Measurements from ENCODE around the gene CCDC174.
"Not testable (repeated sequence)": the region's sequence is repeated elsewhere in the genome, so short reads cannot be mapped to it uniquely, and the experiment has no call there.

CCDC174 gene

DNA sequence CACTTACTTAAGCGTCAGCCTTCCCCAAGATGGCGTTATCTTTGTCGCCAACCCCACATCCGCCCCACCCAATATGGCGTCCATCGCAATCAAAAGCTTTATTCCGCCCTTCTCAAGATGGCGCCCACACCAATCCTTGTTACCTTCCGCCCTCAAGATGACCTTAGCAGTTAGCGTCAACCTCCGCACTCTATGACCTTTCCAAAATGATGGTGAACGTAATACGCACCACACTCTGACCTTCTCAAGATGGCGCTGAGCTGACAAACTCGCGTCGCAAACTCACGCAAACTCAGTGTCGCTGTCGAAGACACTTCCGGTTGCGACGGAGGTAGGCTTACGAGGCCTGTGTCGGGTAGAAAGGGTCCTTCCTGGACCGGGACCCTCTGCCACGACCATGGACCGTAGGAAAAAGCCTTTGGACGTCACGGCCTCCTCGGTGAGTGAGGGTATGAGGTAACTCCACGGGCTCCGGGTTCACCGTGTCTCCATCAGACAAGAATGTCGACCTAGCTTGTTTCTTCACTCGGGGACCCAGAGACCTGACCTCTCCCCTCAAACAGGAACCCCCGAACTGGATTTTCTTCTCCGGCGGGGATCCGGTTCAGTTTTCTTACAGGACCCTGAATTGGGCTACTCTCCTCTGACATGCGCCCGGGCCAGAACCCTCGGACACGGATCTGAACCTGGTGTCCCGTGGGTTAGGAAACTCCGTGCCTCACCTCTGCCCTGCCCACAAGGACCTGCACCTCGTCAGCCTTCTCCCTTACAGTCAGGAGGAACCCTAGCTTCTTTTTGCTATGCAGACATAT, at the start of gene CCDC174:
Gene CCDC174 (plus strand): TSS at position 323 of the 812 bp plus-strand sequence. CDS start 75 bp downstream, at position 398.
- DNase-seq (ENCODE audit: low read depth in 2 of 3, low spot score in 2 of 3): peak; percentile 60 to 75 (median 72)

DNA sequence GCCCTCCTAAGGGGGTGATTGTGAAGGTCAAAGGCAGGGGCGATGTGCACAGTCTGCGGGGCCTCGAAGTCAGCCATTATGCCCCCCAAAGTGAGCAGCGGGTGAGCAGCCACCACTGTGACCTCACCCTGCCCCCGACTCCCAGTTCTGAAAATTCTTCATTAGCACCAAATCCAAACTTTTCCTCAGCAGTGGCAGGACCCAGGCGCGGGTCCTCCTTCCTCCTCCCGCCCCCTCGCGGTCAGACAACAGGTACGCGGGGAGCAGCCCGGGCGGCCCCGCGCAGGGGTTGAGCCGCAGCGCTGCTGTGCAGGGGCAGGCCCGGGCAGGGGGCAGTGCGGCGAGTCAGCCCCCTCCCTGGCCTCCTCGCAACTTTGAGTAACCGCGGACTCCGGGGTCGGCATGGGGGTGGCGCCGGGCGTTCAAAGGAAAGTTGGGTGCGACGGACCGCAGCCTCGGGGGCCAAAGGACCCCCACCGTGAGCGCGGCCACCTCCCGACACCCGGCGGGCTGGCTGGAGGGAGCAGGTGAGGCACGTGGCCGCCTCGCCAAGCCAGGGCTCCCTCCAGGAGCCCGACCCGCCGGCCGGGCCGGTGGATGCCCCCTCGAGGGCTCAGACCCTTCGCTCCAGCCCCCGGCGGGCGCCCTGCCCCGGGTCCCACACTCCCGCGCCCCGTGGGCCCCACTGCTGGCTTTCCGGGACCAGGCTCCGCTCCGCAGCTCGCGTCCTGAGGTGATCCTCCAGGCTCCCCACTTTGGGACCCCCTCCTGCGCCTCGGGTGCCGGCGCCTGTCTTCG, 49.4 kb upstream of the CCDC174 start:
- DNase-seq (ENCODE audit: low read depth in 2 of 3, low spot score in 2 of 3): no peak

DNA sequence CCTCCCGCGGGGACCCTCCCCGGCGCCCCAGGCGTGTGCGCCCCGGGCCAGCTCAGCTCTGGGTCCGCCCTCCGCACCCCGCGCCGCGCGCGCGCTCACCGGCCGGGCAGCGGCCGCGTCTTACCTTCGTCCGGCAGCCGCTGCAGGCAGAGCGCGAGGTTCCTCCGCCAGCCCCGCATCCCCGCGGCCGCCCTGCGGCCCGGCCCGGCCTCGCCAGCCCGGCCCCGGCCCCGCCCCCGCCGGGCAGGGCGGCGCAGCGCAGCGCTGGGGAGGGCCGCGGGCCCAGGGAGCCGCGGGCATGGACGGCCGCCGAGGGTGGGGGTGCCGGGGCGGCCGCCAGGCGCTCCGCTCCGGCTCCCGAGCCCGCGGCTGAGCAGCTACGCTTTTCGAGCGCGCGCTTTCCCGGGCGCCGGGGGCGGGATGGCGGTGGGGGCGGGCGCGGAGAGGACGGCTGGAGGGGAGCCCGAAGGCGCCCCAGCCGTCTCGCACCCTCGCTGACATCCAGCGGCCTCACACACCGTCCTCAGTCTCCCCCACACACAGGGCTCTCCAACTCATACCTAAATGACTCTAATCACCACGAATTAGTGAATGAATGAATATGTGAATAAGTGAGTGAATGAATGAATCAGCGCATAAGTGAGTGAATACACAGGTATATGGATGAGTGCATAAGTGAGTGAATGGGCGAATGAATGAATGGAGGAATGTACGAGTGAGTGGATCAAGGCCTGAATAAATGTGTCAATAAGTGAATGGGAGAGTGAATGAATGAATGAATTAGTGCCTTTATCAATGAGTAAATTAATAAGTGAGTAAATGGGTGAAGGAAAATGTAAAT, 48.5 kb upstream of the CCDC174 start:
- DNase-seq (ENCODE audit: low read depth in 2 of 3, low spot score in 2 of 3): no peak

DNA sequence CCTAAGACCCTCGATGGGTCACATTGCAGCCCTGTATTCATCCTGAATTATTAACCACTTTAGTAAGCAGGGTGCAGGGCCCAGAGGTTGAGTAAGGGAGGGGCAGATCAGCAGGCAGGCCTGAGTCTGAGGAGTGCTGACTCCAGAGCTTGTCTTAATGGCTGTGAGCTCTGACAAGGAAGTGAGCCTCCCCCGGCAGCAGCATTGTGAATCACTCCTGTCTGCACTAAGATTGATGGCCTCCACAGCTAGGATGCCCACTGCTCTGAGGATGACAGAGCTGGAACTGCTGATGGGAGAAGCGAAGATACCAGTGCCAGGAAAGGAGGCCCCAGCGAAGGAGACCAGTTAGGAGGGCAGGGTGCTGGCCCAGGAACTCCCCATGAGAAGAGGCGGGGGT, 46.5 kb upstream of the CCDC174 start:
- DNase-seq (ENCODE audit: low read depth in 2 of 3, low spot score in 2 of 3): no peak

DNA sequence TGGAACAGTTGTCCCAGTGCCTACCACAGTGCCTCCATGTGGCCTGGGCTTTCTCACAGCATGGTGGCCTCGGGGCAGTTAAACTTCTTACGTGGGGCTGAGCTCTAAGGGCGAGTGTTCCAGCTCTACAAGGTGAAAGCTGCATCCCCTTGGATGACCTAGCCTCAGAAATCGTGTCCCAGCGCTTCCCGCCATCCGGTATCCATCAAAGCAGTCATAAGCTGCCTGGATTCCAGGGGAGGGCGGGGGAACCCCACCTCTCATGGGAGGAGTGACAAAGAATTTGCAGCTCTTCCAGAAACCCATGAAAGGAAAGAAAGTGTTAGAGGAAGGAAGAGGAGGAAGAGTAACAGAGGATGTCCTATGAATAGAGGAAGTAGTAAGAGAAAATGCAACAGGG, 45.8 kb upstream of the CCDC174 start:
- no peak for DNase-seq (ENCODE audit: low read depth in 2 of 3, low spot score in 2 of 3)

DNA sequence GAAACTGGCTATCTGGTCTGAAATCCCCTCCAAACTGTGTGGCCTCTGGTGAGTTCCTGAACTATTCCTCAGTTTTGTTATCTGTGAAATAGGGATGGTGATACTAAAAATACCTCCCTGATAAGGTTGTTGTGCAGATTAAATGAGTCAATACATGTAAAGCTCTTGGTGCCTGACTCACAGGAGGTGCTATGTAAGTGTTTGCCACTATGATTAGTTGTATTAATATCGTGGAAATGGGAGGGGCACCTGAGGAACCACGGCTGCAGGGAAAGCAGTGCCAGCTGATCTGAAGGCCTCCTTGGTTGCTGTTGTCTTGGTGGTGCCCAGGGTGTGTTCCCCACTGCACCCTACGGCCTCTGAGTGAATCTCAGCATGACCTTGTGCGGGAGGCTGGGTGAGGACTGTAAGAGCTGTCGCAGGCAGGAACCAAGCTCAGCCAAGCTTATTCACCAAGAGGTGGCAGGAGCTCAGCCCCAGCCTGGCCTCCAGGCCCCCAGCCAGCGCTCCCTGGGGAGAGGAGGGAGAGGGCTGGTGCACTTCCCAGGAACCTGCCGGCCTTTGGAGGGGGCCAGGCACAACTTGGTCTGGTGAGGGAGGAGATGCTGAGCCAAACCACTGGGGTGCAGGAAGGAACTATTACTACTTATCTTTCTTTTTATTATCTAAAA, 44.8 kb upstream of the CCDC174 start:
- no peak for DNase-seq (ENCODE audit: low read depth in 2 of 3, low spot score in 2 of 3)

DNA sequence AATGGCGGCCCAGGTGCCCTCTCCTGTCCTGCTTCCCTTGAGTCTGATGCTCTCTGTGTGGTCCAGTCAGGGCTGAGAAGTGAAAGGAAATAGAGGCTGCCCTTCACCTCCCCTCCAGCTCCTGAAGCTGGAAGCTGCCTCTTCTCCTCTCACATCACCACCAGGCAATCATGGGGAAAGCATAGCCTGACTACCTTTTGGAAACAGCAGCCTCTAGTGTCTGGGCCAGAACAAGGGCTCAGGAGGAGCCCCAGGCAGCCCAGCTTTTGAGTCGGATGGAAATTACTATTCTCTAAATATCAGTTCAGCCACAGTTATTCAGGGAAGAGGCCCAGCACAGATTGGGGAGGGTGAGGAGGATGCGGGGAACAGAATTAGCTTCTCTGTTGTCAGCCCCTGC, 43.3 kb upstream of the CCDC174 start:
- DNase-seq (ENCODE audit: low read depth in 2 of 3, low spot score in 2 of 3): no peak

DNA sequence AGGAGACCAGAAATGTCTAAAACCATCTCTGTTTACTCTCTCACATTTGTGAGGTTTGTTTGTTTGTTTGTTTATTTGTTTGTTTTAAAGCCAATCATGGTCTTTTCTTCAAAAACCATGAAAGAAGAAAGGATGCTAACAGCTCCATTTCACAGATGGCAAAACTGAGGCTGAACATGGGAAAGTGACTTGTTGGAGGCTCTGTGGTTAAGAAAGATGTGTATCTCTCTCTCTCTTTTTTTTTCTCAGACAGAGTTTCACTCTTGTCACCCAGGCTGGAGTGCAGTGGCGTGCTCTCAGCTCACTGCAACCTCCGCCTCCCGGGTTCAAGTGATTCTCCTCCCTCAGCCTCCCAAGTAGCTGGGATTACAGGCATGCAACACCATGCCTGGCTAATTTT, 42.5 kb upstream of the CCDC174 start:
- DNase-seq (ENCODE audit: low read depth in 2 of 3, low spot score in 2 of 3): not testable (repeated sequence)

DNA sequence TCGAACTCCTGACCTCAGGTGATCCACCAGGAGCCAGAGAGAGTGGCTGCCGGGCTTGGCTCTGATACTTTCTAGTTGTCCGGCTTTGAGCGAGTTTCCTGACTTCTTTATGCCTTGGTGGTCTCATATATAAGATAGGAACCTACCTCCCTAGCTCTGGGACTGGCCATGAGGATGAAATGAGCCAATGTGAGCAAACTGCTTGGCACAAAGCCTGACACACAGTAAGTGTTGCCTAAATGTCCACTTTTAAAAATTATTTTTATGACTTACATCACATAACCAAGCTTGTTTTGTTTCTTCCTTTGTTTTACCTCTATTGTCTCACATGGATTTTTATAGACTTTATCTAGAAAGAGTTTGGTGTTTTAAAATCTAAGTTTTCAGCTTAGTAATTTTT, 42.1 kb upstream of the CCDC174 start:
- no peak for DNase-seq (ENCODE audit: low read depth in 2 of 3, low spot score in 2 of 3)

DNA sequence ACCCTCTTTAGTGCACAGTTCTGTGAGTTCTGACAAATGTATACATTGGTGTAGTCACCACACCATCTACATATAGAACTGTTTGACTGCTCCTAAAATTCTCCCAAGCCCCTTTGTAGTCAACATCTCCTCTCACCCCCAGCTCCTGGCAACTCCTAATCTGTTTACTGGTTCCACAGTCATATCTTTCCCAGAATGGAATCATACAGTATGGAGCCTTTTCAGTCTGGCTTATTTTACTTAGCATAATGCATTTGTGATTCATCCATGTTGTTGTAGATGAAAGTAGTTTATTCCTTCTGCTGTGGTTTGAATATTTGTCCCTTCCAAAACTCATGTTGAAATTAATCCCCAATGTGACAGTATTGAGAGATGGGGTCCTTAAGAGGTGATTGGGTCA, 41.6 kb upstream of the CCDC174 start:
- no peak for DNase-seq (ENCODE audit: low read depth in 2 of 3, low spot score in 2 of 3)

DNA sequence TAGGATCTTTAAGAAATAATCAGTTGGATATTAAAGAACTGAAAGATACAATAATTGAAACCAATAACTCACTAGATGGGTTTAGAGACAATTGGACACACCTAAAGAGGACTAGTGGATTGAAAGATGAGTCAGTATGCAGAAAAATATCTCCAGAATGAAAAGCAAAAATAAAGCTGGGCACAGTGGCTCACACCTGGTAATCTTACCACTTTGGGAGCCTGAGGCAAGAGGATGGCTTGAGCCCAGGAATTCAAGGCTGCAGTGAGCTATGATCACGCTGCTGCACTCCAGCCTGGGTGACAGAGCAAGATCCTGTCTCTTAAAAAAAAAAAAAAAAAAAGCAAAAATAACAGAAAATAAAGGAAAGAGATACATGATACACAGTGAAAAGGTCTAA, 37.4 kb upstream of the CCDC174 start:
- no peak for DNase-seq (ENCODE audit: low read depth in 2 of 3, low spot score in 2 of 3)

DNA sequence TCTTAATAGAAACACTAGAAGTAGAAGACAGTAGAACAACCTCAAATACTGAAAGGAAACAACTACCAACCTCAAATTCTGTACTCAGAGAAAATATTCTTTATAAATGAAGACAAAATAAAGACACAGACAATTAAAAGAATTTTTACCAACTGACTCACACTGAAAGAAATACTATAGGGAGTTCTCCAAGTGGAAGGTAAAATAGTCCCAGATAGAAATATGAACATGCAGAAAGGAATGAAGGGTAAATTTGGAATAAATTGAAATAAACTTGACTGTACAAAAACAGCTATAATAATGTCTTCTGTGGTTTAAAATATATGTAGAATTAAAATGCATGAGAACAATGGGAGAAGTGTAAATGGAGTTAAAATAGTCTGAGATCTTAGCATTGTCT, 36.7 kb upstream of the CCDC174 start:
- no peak for DNase-seq (ENCODE audit: low read depth in 2 of 3, low spot score in 2 of 3)

DNA sequence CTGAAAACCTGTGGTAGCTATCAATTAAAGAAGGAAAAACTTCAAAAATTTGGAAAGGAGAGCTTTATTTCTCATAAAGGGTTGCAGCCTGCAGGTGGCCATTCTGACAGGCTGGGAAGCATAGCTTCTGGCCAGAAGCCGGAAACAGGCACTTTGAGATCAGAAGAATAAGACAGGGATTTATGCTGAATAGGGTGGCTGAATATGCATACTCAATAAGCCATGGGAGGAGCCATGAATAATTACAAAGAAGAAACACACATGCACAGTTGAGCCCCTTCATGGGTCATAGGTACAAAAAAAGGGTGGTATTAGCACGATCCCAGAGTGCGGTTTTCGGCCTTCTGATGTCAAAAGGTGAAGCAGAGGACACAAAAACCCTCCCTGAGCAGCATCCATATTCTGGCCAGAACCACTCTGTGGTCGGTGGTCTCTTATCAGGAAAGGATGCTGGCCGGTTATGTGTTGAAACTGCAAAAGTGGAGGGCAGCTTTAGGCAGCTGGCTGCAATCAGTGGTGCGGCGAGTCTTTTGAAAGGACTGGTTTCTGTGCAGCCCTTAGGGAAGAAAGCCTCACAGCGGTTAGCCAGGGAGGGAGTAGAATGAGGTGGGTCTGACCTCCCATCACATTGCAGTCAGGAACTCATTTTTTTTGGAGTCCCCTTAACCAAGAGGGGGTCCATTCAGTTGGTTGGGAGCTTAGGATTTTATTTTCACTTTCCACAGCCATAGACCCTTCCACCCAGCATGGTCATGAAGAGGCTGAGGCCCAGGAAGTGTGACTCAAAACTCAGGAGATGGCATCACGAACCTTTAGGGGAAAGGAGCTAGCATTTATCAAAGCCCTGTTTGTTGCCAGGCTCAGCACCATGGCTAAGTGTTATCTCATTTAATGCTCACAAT, 34.7 kb upstream of the CCDC174 start:
- no peak for DNase-seq (ENCODE audit: low read depth in 2 of 3, low spot score in 2 of 3)

DNA sequence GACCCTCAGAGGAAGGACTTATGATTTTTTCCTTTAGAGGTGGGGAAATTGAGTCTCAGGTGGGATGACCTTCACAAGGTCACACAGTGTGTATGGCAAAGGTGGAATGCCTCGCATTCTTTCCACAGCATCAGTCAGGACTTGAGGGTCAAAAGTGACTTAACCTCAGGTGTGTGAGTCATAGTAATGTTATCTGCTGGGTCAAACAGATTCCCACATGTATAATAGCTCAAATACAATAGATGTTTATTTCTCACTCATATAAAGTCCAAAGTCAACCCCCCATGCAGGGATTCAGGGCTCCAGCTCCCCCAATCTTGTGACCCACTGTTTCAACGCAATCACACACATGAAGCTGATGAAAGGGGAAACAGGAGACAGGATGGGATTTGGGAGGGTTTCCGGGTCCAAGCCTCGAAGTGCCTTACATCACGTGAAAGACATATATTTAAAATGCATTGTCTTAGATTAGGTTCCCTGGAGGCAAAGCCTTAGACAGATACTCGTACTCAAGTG, 34.0 kb upstream of the CCDC174 start:
- DNase-seq (ENCODE audit: low read depth in 2 of 3, low spot score in 2 of 3): no peak

DNA sequence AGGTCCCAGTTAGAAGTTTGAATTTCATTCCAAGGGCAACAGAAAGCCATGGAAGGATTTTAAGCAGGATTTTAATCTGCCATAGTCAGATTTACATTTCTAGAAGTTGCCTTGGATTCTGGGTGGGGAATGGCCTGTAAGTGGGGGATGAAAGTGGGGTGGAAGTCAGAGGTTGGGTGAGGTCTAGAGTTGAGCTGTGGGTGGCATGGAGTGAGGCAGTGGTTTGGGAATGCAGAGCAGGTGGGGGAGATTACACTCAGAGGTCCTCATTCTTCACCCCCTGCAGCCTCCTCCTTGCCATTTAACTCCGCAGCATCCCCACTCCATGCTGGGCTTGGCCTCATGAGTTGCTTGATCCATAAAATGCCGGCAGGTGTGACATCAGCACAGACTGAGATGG, 32.0 kb upstream of the CCDC174 start:
- no peak for DNase-seq (ENCODE audit: low read depth in 2 of 3, low spot score in 2 of 3)

DNA sequence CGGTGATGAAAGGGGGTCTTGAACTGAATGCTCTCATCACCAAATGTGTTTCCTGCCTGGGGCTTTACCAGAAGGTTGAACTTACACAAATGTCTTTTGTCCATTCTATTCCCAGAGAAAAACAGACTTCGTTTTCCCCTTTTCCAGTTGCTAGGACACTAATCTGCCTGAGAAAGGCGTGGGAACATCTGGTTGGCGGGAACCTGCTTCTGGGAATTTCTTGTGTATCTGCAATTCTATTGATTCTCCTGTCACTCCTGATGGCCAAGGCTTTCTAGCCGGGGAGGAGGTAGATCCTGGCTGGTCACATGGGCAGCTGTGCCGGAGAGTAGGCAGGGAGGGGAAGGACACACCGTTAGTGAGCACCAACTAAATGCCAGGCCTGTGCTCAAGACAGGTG, 31.1 kb upstream of the CCDC174 start:
- DNase-seq (ENCODE audit: low read depth in 2 of 3, low spot score in 2 of 3): no peak

DNA sequence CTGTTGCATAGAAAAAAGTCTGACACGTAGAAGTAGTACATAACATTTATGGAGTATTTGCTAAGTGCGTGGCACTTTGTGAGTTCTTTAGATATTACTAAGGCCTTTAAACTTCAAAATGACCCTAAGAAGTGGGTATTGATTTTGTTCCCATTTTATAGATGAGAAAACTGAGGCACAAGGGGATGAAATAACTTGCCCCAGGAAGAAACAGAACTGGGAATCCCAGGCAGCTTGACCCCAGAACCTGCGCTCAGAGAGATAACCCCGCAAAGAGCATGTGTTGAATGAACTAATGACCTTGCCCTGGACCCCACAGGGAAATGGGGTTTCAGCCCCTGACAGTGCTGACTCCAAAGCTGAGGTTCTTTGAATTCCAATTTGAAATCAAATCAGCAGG, 30.5 kb upstream of the CCDC174 start:
- no peak for DNase-seq (ENCODE audit: low read depth in 2 of 3, low spot score in 2 of 3)

DNA sequence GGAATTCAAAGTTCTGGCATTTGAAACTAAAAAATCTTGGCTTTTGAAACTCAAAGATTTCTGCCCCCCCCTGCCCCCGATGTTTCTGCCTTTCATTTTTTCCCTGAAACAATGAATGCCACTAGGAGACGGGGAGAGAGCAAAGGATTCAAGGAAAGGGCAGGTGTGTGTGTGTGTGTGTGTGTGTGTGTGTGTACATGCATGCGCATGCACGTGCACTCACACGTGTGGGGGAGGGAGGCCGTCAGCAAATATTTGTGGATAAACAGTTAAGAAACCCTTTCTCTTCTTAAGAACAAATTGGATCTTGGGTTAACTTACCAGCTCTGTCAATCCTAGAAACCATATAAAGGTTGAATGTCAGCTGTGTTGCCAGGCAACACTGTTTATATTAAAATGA, 29.2 kb upstream of the CCDC174 start:
- no peak for DNase-seq (ENCODE audit: low read depth in 2 of 3, low spot score in 2 of 3)

DNA sequence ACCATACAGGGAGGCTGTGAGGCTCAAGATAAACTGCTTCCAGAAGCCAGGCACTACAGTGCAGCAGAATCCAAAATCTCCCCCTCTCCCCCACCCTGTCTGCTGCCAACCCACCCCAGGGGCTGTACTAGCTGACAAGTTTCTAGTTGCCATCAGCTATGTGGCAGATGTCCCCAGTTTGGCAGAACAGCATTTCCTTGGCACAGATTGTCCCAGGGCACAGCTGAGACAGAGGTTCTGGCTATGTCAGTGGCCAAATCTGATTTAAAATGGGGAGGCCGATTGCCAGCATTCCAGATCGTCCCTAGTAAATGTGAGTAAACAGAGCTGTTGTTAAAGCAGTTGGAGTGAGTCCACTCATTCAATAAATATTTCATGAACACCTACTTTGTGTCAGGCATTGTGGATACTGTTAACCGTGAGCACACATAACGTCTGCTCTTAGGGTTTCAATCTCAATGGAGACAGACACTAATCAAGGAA, 28.0 kb upstream of the CCDC174 start:
- DNase-seq (ENCODE audit: low read depth in 2 of 3, low spot score in 2 of 3): no peak

DNA sequence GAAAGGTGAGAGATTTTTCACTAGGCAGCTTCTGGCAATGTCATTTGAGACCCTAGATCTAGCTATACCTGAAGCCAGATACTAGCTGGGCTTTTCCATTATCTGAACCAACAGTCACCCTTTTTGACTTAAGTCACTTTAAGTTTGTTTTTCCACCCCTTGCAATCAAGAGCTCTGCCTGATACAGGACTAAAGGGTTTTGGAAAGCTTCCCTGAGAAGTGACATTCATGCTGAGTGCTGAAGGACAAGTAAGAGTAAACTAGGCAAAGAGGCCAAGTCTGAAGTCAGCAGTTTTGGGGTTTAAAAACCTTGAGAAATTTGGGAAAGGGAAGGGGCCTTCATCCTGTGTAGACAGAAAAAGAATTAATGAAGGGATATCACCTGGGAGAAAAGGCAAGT, 27.1 kb upstream of the CCDC174 start:
- DNase-seq (ENCODE audit: low read depth in 2 of 3, low spot score in 2 of 3): no peak

All from activated CD8-positive, alpha-beta memory T cell treated with anti-CD3 and anti-CD28 coated beads for 48 hours (primary cell).